Lung (tissue), 12 donors: Measurements from ENCODE around the gene RGS17. TPM values are rescaled to one million over a fixed set of nuclear protein-coding genes. Genes with fewer than 3 reads are reported as not detected.

Experiments used
- ATAC-seq: fragments of 200-7000 bp; cut with Tn5 transposase; one replicate; pipeline ENCODE4 v1.9.1; 2020; ENCODE audit warnings: moderate number of reproducible peaks; ENCODE audit not compliant: insufficient read depth, low FRiP score
- DNase-seq, 3 donors: peaks; one replicate each; pipeline ENCODE4 v3.0.0-alpha.2; 2013 to 2017
- H3K27ac ChIP-seq, 2 donors: one replicate each; pipeline ENCODE4 v1.5.1; 2013; ENCODE audit warnings: mild to moderate bottlenecking in 2 of 2, moderate library complexity in 2 of 2, control low read depth in 1 of 2, inconsistent platforms in 1 of 2, low read depth in 1 of 2, low read length in 1 of 2
- H3K27me3 ChIP-seq, 3 donors: one replicate each; pipeline ENCODE4 v1.5.1; 2013; ENCODE audit warnings: low read length in 2 of 3; ENCODE audit not compliant: control insufficient read depth in 3 of 3, insufficient read depth in 3 of 3
- H3K36me3 ChIP-seq, 4 donors: one replicate each; pipeline ENCODE4 v1.5.1; 2013; ENCODE audit warnings: low read length in 4 of 4, mild to moderate bottlenecking in 1 of 4, moderate library complexity in 1 of 4; ENCODE audit not compliant: control insufficient read depth in 4 of 4, insufficient read depth in 4 of 4
- H3K4me1 ChIP-seq, 5 donors: one replicate each; pipeline ENCODE4 v1.5.1; 2013; ENCODE audit warnings: low read length in 5 of 5, mild to moderate bottlenecking in 2 of 5, moderate library complexity in 1 of 5; ENCODE audit not compliant: control insufficient read depth in 5 of 5, insufficient read depth in 5 of 5
- H3K4me3 ChIP-seq: one replicate; pipeline ENCODE4 v1.5.1; 2013; ENCODE audit warnings: mild to moderate bottlenecking, control low read depth, moderate library complexity
- H3K9ac ChIP-seq, 2 donors: one replicate each; pipeline ENCODE4 v1.5.1; 2013; ENCODE audit warnings: low read length in 2 of 2, control low read depth in 1 of 2; ENCODE audit not compliant: insufficient read depth in 1 of 2
- H3K9me3 ChIP-seq, 4 donors: one replicate each; pipeline ENCODE4 v1.5.1; 2013; ENCODE audit warnings: low read length in 3 of 4, mild to moderate bottlenecking in 1 of 4, moderate library complexity in 1 of 4; ENCODE audit not compliant: control insufficient read depth in 4 of 4, insufficient read depth in 3 of 4
- CTCF ChIP-seq: IDR thresholded peaks from 2 replicates; pipeline ENCODE4 v1.5.1; 2012; ENCODE audit warnings: mild to moderate bottlenecking; ENCODE audit errors: control extremely low read depth, extremely low read depth
- WGBS, 2 donors: extraction: QIAGEN DNeasy Blood & Tissue Kit; methylation state at CpG; one replicate each; pipeline ENCODE4 v1.1.7; 2013; 5-methylcytosine and 5-hydroxymethylcytosine counted together
- polyA plus RNA-seq, 2 donors: library from polyadenylated mRNA; stranded (reverse); fragments of 200-250 nt; gene quantifications; one replicate each; pipeline ENCODE4 v1.2.1, GENCODE V29; 2013
- total RNA-seq, 2 donors: library from RNA; depleted of rRNA in 1 of 2; stranded (reverse); fragments of >200 nt in 1 of 2; gene quantifications; one replicate each; pipeline ENCODE4 v1.2.1, GENCODE V29; 2014 to 2021
- donor health status: control.
- donor health status: control.
- donor health status: Bipolar disorder and iron deficiency.
- donor health status: healthy.
- donor health status: DM: yes; HTN: yes; CAD: no.

Gene RGS17
- total and polyA plus RNA-seq, 4 donors, result 0.17 to 1.7 (median 0.41) TPM

- DNase-seq (no peak), ATAC-seq (no peak)
- no peak overlapping the region for H3K4me3 ChIP-seq
- no peaks in the 10 kb centered on the region for H3K27me3 ChIP-seq
- H3K9ac ChIP-seq, result no peak overlapping the region
- 69 to 78% methylated on average over 1 of the region's 1 CpG for WGBS, 2 donors
- peaks cover 3 to 12% (median 7%) of the 10 kb centered on the region in 4 donors for H3K36me3 ChIP-seq
- H3K9me3 ChIP-seq, result no peaks in the 10 kb centered on the region
- no peak for TF ChIP-seq CTCF
- H3K4me1 ChIP-seq, result peaks cover 8 to 20% (median 11%) of the 10 kb centered on the region in 5 donors
- H3K27ac ChIP-seq, result no peak overlapping the region
Observed at GRCh38 chr6:152979116-152979515, 152.0 kb downstream of the RGS17 start.

GRCh38 chr6:152978058-152978457 is 153.0 kb downstream of the RGS17 start:
- H3K36me3 ChIP-seq, result peaks cover 3 to 17% (median 10%) of the 10 kb centered on the region in 4 donors
- DNase-seq (no peak), ATAC-seq (no peak)
- no peaks in the 10 kb centered on the region for H3K9me3 ChIP-seq
- H3K4me1 ChIP-seq, result peaks cover 8 to 20% (median 11%) of the 10 kb centered on the region in 5 donors
- H3K27ac ChIP-seq, result no peak overlapping the region
- WGBS, 2 donors, result 59 to 74% methylated on average over 3 of the region's 3 CpGs
- H3K9ac ChIP-seq, result no peak overlapping the region
- TF ChIP-seq CTCF, result no peak
- H3K27me3 ChIP-seq, result no peaks in the 10 kb centered on the region
- no peak overlapping the region for H3K4me3 ChIP-seq

GRCh38 chr6:152977556-152977955 is 153.5 kb downstream of the RGS17 start:
- Histone ChIP-seq H3K4me3 (no peak overlapping the region), H3K4me1 (peaks cover 5 to 20% (median 9%) of the 10 kb centered on the region in 5 donors), H3K27me3 (no peaks in the 10 kb centered on the region), H3K27ac (no peak overlapping the region), H3K9me3 (no peaks in the 10 kb centered on the region), H3K9ac (no peak overlapping the region), H3K36me3 (peaks cover 3 to 22% (median 12%) of the 10 kb centered on the region in 4 donors)
- ATAC-seq, result no peak
- DNase-seq, result no peak
- TF ChIP-seq CTCF, result no peak

GRCh38 chr6:152976749-152977148 is 154.3 kb downstream of the RGS17 start:
- Histone ChIP-seq H3K4me3 (no peak overlapping the region), H3K36me3 (peaks cover 3 to 28% (median 14%) of the 10 kb centered on the region in 4 donors), H3K9ac (no peak overlapping the region), H3K9me3 (no peaks in the 10 kb centered on the region), H3K27ac (no peak overlapping the region), H3K27me3 (no peaks in the 10 kb centered on the region), H3K4me1 (peaks cover 0 to 17% (median 9%) of the 10 kb centered on the region in 5 donors)
- WGBS, 2 donors, result 28 to 77% methylated on average over 1 of the region's 1 CpG
- TF ChIP-seq CTCF, result no peak
- DNase-seq, result no peak
- ATAC-seq, result no peak
